SK-MEL-5 (cell line): ENCODE results near the gene ASCC3. TPM values are rescaled to one million over a fixed set of nuclear protein-coding genes. Genes with fewer than 3 reads are reported as not detected.

Experiments
- DNase-seq: peaks from one replicate; pipeline ENCODE4 v3.0.0-alpha.2; 2016; ENCODE audit warnings: low read depth, low spot score
- in situ Hi-C: cut with HindIII; loops from 2 replicates; pipeline ENCODE4 v1.10.0; 2016; ENCODE audit warnings: low sequenced_read_pairs, high pct_unique_total_duplicates, low pct_unique_long_range_greater_than_20kb
- total RNA-seq: library from RNA; depleted of rRNA; stranded (reverse); fragments of >200 nt; shearing (Covaris generic); gene quantifications from 2 replicates; pipeline ENCODE4 v1.2.3, GENCODE V29; 2014

Gene ASCC3
- total RNA-seq, 1 experiment from 2014 or later: 38.9 TPM

GRCh38 chr6:100504786-100505737 is 376.1 kb downstream of the ASCC3 start:
- in situ Hi-C loops: no loop called here
- DNase-seq: no peak

- in situ Hi-C loops: no loop called here
- DNase-seq: no peak
Measured at GRCh38 chr6:100503043-100503705, 378.0 kb downstream of the ASCC3 start.

GRCh38 chr6:100493206-100493888 is 387.8 kb downstream of the ASCC3 start:
- DNase-seq: no peak
- in situ Hi-C loops: no loop called here

- in situ Hi-C loops: no loop called here
- DNase-seq: no peak
Measured at GRCh38 chr6:100491952-100492670, 389.0 kb downstream of the ASCC3 start.

GRCh38 chr6:100490065-100490464 is 391.1 kb downstream of the ASCC3 start:
- in situ Hi-C loops: no loop called here
- no peak for DNase-seq

- in situ Hi-C loops: no loop called here
- no peak for DNase-seq
Measured at GRCh38 chr6:100488244-100488643, 392.9 kb downstream of the ASCC3 start.

- in situ Hi-C loops: no loop called here
- DNase-seq: no peak
Measured at GRCh38 chr6:100487638-100488037, 393.5 kb downstream of the ASCC3 start.

GRCh38 chr6:100485268-100485667 is 395.9 kb downstream of the ASCC3 start:
- no peak for DNase-seq
- in situ Hi-C loops: no loop called here

GRCh38 chr6:100484474-100484873 is 396.7 kb downstream of the ASCC3 start:
- in situ Hi-C loops: no loop called here
- no peak for DNase-seq

GRCh38 chr6:100482698-100483097 is 398.4 kb downstream of the ASCC3 start:
- DNase-seq: no peak
- in situ Hi-C loops: no loop called here

- in situ Hi-C loops: no loop called here
- DNase-seq: peak; percentile 62
Measured at GRCh38 chr6:100479179-100480035, 401.7 kb downstream of the ASCC3 start.

- no peak for DNase-seq
- in situ Hi-C loops: no loop called here
Measured at GRCh38 chr6:100475554-100476320, 405.4 kb downstream of the ASCC3 start.

- in situ Hi-C loops: no loop called here
- DNase-seq: no peak
Measured at GRCh38 chr6:100473182-100473581, 407.9 kb downstream of the ASCC3 start.

- in situ Hi-C loops: no loop called here
- no peak for DNase-seq
Measured at GRCh38 chr6:100472674-100473073, 408.5 kb downstream of the ASCC3 start.

- in situ Hi-C loops: no loop called here
- DNase-seq: no peak
Measured at GRCh38 chr6:100470422-100471120, 410.6 kb downstream of the ASCC3 start.
